ENCODE results near the gene SLC13A2.
"Not testable (repeated sequence)": the region's sequence is repeated elsewhere in the genome, so short reads cannot be mapped to it uniquely, and the experiment has no call there.

Gene SLC13A2

GRCh38 chr17:28513476-28513875 lies 40.0 kb downstream of the SLC13A2 start:
- no peak for DNase-seq (ENCODE audit: low read depth in 1 of 2, low spot score in 1 of 2)

DNA sequence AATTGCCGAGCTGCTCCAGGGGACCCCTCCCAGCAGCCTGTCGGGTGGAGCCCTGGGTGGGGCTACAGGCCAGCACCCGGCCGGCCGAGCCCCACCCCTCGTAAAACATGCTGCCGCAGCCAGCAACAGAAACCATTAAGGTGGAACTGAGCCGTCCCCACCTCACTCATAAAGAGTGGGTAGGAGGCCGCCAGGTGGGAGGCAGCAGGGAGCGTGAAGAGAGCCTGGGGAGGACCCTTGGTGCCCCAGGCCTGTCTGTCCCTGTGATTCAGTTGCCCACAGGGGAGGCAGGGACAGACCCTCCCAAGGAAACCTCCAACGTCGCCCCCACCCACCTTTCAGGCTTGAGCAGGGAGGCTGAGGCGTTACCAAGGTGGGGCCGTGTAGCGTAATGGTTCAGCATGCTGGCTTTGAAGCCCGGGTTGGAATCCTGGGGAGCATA lies 41.1 kb downstream of the SLC13A2 start:
- no peak for DNase-seq (ENCODE audit: low read depth in 1 of 2, low spot score in 1 of 2)

GRCh38 chr17:28515518-28515917 lies 42.1 kb downstream of the SLC13A2 start:
- DNase-seq (ENCODE audit: low read depth in 1 of 2, low spot score in 1 of 2): no peak

GRCh38 chr17:28518132-28518531 lies 44.7 kb downstream of the SLC13A2 start:
- no peak for DNase-seq (ENCODE audit: low read depth in 1 of 2, low spot score in 1 of 2)

GRCh38 chr17:28518578-28518977 lies 45.1 kb downstream of the SLC13A2 start:
- DNase-seq (ENCODE audit: low read depth in 1 of 2, low spot score in 1 of 2): no peak

DNA sequence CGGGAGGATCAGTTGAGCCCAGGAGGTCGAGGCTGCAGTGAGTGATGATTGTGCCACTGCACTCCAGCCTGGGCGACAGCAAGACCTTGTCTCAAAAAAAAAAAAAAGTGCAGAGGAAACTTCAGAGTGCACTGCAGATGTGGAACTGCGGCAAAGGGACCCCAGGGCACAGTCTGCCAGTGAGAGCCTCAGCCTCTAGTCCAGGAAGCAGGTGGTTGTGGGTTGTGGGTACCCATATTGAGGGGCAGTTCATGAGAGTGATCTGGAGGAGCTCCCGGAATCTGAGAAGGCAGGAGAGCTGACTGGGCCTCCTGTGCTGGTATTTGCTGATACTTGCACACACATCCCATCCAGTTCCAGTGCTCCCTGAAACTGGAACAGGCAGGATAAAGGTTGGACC lies 45.8 kb downstream of the SLC13A2 start:
- DNase-seq (ENCODE audit: low read depth in 1 of 2, low spot score in 1 of 2): no peak

GRCh38 chr17:28520687-28521086 lies 47.2 kb downstream of the SLC13A2 start:
- no peak for DNase-seq (ENCODE audit: low read depth in 1 of 2, low spot score in 1 of 2)

DNA sequence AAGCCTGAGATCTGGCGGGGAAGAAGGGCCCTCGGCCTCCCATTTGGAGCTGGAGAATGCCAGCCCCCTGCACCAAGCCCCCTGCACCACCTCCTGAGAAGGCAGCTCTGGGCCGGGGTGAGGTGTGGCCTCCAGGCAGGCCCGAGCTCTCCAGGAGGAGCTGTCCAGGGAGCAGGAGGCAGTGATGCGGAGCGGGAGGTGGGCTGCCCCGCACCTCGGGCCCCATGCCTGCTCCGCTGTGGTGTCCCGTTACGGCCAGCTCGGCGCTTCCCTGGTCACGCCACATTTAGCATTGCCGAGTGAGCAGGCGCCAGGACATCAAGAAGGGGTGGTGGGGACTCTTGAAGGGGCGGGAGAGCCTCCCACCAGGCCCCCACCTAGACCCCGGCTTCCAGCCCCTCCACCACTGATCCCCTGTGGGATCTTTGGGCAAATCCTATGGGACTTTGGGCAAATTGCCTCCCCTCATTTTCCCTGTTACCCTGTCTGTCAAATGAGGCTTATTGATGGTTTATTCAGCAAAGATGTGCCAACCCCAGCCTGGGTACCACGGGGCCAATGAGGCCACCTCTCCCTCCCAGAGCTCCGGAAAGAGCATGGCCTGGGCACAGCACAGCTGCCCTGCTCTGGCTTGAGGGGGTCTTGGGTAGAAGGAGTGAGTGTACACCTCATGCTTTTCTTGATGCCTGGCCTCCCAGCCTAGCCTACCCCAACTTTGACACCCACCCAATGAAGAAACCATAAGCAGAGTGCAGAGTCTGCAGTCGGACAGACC lies 48.1 kb downstream of the SLC13A2 start:
- DNase-seq (ENCODE audit: low read depth in 1 of 2, low spot score in 1 of 2): no peak

DNA sequence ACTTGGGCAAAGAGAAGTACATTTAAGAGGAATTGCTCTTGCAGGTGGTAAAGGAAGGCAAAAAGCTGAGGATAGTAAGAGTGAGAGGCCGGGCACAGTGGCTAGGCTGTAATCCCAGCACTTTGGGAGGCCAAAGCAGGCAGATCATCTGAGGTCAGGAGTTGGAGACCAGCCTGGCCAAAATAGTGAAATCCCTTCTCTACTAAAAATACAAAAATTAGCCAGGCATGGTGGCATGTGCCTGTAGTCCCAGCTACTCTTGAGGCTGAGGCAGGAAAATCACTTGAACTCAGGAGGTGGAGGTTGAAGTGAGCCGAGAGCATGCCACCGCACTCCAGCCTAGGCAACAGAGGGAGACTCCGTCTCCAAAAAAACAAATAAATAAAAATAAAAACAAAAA lies 48.8 kb downstream of the SLC13A2 start:
- DNase-seq (ENCODE audit: low read depth in 1 of 2, low spot score in 1 of 2): not testable (repeated sequence)

- DNase-seq (ENCODE audit: low read depth in 1 of 2, low spot score in 1 of 2): no peak
Observed at GRCh38 chr17:28523186-28523585, 49.7 kb downstream of the SLC13A2 start.

DNA sequence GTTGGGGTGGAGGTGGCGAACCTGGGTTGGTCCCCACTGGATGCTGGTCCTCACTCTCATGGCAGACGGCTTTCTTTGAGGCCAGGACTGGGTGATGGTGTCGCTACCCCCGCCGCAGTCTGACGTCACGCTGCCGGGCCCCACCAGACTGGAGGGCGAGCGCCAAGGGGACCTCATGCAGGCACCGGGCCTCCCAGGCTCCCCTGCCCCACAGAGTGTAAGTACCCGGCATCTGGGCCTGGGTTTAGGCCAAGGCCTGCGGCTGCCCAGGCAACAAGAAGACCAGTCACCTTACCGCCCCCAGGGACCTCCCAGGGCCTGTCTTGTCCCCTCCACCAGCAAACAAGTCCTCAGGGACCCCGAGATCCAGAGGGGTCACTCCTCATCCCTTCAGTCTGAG lies 50.4 kb downstream of the SLC13A2 start:
- no peak for DNase-seq (ENCODE audit: low read depth in 1 of 2, low spot score in 1 of 2)

- no peak for DNase-seq (ENCODE audit: low read depth in 1 of 2, low spot score in 1 of 2)
Observed at GRCh38 chr17:28524476-28525424, 51.3 kb downstream of the SLC13A2 start.

- DNase-seq (ENCODE audit: low read depth in 1 of 2, low spot score in 1 of 2): no peak
Observed at GRCh38 chr17:28526381-28526780, 52.9 kb downstream of the SLC13A2 start.

GRCh38 chr17:28527181-28527681 lies 53.8 kb downstream of the SLC13A2 start:
- DNase-seq (ENCODE audit: low read depth in 1 of 2, low spot score in 1 of 2): no peak

GRCh38 chr17:28527859-28528258 lies 54.4 kb downstream of the SLC13A2 start:
- DNase-seq (ENCODE audit: low read depth in 1 of 2, low spot score in 1 of 2): no peak

DNA sequence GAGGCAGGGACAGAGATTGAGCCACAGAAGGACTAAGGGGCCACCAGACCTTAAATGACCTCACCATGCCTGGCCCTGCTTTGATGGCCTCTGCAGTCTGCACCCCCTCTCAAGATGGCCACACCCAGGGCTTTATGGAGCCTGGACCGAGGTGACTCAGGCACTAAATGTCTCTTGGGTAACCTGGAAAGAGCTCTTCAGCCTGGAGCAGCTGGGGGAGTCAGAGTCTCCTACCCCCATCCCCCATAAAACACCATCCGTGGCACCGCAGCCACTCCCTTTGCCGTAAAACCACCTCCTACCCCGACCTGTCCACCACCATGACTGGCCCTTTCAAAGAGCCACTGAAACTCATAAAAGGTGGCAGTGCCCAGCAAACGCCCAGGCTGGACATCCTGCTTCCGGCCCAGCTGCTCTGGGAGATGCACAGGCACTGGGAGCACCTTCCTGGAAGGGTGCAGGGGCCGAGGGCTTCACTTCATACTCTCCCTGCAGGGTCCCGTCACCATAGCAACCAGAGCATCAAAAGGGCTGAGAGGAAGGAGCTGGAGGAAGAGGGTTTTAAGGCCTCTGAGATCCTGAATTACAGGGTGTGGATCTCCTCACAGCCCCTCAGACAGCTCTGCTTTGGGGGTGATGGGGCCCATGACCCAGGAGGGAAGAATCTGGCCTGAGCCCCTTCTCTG lies 55.0 kb downstream of the SLC13A2 start:
- no peak for DNase-seq (ENCODE audit: low read depth in 1 of 2, low spot score in 1 of 2)

DNA sequence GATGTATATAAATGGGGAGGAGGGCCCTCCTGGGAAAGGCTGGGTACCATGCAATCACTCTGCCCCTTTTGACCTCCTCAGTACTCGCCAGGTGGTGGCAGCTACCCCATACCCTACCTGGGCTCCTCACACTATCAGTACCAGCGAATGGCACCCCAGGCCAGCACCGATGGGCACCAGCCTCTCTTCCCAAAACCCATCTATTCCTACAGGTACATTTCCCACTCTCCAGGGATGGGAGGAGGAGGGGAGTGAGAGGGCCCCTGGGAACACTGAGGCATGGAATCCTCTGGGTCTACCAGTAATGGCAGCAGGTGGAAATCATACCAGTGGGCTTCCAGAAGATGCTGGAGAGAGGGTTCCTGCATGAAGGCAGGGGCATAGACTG lies 55.6 kb downstream of the SLC13A2 start:
- no peak for DNase-seq (ENCODE audit: low read depth in 1 of 2, low spot score in 1 of 2)

DNA sequence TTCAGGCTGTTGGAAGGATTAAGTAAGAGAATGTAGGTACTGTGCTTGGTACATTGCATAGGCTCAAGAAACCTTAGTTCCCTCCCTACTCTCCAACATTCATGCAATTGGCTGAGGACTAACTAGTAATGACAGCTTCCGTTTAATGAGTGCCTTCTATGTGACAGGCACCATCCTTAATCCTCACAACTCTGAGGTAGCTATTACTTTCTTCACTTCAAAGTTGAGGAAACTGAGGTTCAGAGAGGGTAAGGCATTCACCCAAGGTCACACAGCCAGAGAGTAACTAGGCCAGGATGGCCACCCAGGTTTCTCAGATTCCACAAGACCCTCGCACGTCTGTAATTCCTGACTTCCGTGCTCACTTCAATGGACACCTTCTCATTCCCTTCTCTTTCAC lies 56.8 kb downstream of the SLC13A2 start:
- DNase-seq (ENCODE audit: low read depth in 1 of 2, low spot score in 1 of 2): no peak

- DNase-seq (ENCODE audit: low read depth in 1 of 2, low spot score in 1 of 2): no peak
Observed at GRCh38 chr17:28530926-28531325, 57.5 kb downstream of the SLC13A2 start.

DNA sequence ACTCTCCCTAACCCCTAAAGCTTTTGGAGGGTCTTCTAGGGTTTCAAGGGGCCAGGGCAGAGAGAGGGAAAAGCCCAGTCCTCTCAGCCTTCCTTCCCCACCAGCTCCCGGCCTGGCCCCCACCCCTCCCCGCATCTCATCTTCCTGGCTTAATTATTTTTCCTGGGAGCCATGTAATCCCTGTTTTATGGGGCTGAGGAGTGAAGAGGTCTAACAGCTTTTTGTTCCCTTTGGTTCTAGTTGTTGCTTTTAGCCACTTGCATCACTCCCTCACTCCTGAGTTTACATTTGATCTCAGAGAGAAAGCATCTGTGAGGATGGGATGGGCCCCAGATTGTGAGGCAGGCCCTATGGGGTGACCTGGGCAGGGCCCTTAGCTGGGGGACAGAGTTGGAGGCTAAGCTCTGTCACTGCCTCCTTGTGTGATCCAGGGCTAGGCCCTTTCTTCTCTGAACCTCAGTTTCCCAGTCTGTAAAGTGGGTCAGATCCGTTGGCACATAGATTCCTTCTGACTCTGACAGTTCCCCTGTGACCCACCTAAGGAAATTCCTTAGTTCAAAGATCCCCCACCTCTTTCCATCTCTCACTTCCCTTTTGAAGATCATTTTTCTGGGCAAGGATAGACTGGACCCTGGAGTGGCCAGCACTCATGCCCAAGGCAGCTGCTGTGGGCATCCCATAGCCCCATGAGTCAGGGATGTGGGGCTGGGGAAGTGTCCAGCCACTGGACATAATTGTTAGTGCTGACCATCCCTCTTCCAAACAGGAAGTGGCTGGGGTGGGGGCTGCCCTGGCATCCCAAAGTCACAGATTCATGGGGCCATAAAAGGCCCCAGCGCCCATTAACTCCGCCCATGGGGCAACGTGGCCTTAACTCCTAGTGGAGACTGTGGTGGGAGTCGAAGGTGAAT lies 58.9 kb downstream of the SLC13A2 start:
- DNase-seq (ENCODE audit: low read depth in 1 of 2, low spot score in 1 of 2): no peak
